H1 (cell line): ENCODE data around the gene CLEC16A. TPM values are rescaled to one million over a fixed set of nuclear protein-coding genes. Genes with fewer than 3 reads are reported as not detected.

Experiments used
- CHD1 ChIP-seq: IDR thresholded peaks from 2 replicates; pipeline ENCODE4 v1.6.1; 2012; ENCODE audit warnings: low read depth, low read length, improper control_type of control experiment
- RNF2 ChIP-seq: fragments of 200-900, 300-1000 bp; sonication (generic); IDR thresholded peaks from 2 replicates; pipeline ENCODE4 v1.7.1; 2016; ENCODE audit warnings: borderline replicate concordance, low read depth, mild to moderate bottlenecking, antibody characterized with exemption, low read length; ENCODE audit not compliant: poor library complexity, severe bottlenecking; ENCODE audit errors: missing control alignments
- RXRA ChIP-seq: IDR thresholded peaks from 2 replicates; pipeline ENCODE4 v1.6.1; 2011; ENCODE audit warnings: low read depth, mild to moderate bottlenecking, low read length, moderate library complexity; ENCODE audit not compliant: insufficient read depth
- TEAD4 ChIP-seq: IDR thresholded peaks from 2 replicates; pipeline ENCODE4 v1.6.1; 2012; ENCODE audit warnings: low read depth, low read length, inconsistent platforms, mixed read lengths
- polyA plus RNA-seq, 7 experiments: library from polyadenylated mRNA; depleted of rRNA in 3 of 7; stranded (reverse) in 5 of 7; unstranded in 2 of 7; fragments of >200 nt in 5 of 7; fragments of 200-250 nt in 2 of 7; gene quantifications; 1 replicate in 5 of 7; 2 replicates in 1 of 7; 4 replicates in 1 of 7; pipeline versions ENCODE4 v1.2.1 to v1.2.3, GENCODE V29; 2011 to 2013; ENCODE audit warnings: missing spikeins in 2 of 7, mixed read lengths in 2 of 7
- total RNA-seq: library from RNA; stranded (reverse); fragmentation: NEBNext Ultra II Directional; extraction: Animal tissue kit (Norgen Biotek cat#: 25700); gene quantifications from 2 replicates; pipeline ENCODE4 v1.2.1, GENCODE V29; 2021

CLEC16A gene
- total and polyA plus RNA-seq, 2 of the 8 experiments (the other 6 are each of a cell fraction or from before 2014, with no cell fraction given), result 7.6 to 19.3 TPM

GRCh38 chr16:11140867-11141266, 196.5 kb downstream of the CLEC16A start (continued):
- TF ChIP-seq RXRA (no peak), CHD1 (no peak), TEAD4 (no peak), RNF2 (no peak)
